Gastrocnemius medialis (tissue), 4 donors: ENCODE data around the gene ZNF44. TPM values are rescaled to one million over a fixed set of nuclear protein-coding genes. Genes with fewer than 3 reads are reported as not detected.

Experiments used
- ATAC-seq, 2 donors: fragments of 150-250 bp; one replicate each; pipeline ENCODE4 v1.9.1; 2016
- DNase-seq, 2 donors: peaks; one replicate each; pipeline ENCODE4 v3.0.0-alpha.2; 2019
- H3K27ac ChIP-seq, 4 donors: fragments of 200-600 bp; sonication (generic); 1 replicate in 1 of 4; 2 replicates in 3 of 4; pipeline ENCODE4 v1.5.1; 2016 to 2018; ENCODE audit warnings: mild to moderate bottlenecking in 2 of 4, moderate library complexity in 1 of 4
- H3K27me3 ChIP-seq, 3 donors: fragments of 200-600 bp; sonication (generic) in 2 of 3; 1 replicate in 1 of 3; 2 replicates in 2 of 3; pipeline versions ENCODE4 v1.5.1 to v1.6.0; 2016 to 2019; ENCODE audit warnings: mild to moderate bottlenecking in 1 of 3, moderate library complexity in 1 of 3
- H3K36me3 ChIP-seq, 2 donors: fragments of 200-600 bp; sonication (generic) in 1 of 2; one replicate each; pipeline ENCODE4 v1.5.1; 2017 to 2018
- H3K4me1 ChIP-seq, 2 donors: fragments of 200-600 bp; sonication (generic) in 1 of 2; one replicate each; pipeline ENCODE4 v1.5.1; 2016 to 2017; ENCODE audit warnings: mild to moderate bottlenecking in 2 of 2
- H3K4me3 ChIP-seq, 4 donors: fragments of 200-600 bp; sonication (generic) in 3 of 4; 1 replicate in 1 of 4; 2 replicates in 3 of 4; pipeline ENCODE4 v1.5.1; 2016 to 2019; ENCODE audit warnings: mild to moderate bottlenecking in 2 of 4
- H3K9me3 ChIP-seq, 3 donors: fragments of 200-600 bp; sonication (generic) in 2 of 3; 1 replicate in 1 of 3; 2 replicates in 2 of 3; pipeline ENCODE4 v1.5.1; 2016 to 2019
- CTCF ChIP-seq, 5 experiments: fragments of 450-650 bp in 3 of 5; fragments of 200-600 bp in 2 of 5; sonication (generic) in 2 of 5; IDR thresholded peaks in 4 of 5; conservative IDR thresholded peaks in 1 of 5; 1 replicate in 4 of 5; 2 replicates in 1 of 5; pipeline ENCODE4 v1.5.1; 2016 to 2019; ENCODE audit warnings: antibody characterized with exemption in 5 of 5, mild to moderate bottlenecking in 3 of 5, moderate library complexity in 3 of 5
- POLR2A ChIP-seq, 2 donors: fragments of 450-650 bp; IDR thresholded peaks; one replicate each; pipeline ENCODE4 v1.6.1; 2017; ENCODE audit warnings: antibody characterized with exemption in 2 of 2, mild to moderate bottlenecking in 2 of 2, moderate library complexity in 2 of 2
- in situ Hi-C, 4 donors: fragments of 200-750 bp; cut with MboI; loops; one replicate each; pipeline versions ENCODE4 v1.15.0 to v1.8.0; 2017; ENCODE audit warnings: low sequenced_read_pairs in 4 of 4
- intact Hi-C: fragments of 100-400 bp; cut with DNase I; formaldehyde crosslinking; loops from one replicate; pipeline ENCODE4 v1.15.1; 2023; ENCODE audit warnings: low total_unique reads
- total RNA-seq, 4 donors: library from RNA; depleted of rRNA; stranded (reverse); fragments of >200 nt; gene quantifications; one replicate each; pipeline versions ENCODE4 v1.1.0 to v1.2.3, GENCODE V29; 2016

The ZNF44 gene
- total RNA-seq, 4 donors from 2014 or later = 2.6 to 4.0 (median 3.5) TPM

GRCh38 chr19:12237143-12237839, 57.4 kb downstream of the ZNF44 start:
- no peaks in the 10 kb centered on the region for H3K4me1 ChIP-seq
- H3K36me3 ChIP-seq = peaks cover 0 to 31% of the 10 kb centered on the region in 2 donors
- H3K9me3 ChIP-seq = no peaks in the 10 kb centered on the region
- no peaks in the 10 kb centered on the region for H3K27me3 ChIP-seq
- intact Hi-C loops = no loop called here
- H3K4me3 ChIP-seq = no peak overlapping the region
- DNase-seq (no peak), ATAC-seq (no peak)
- in situ Hi-C loops = no loop called here
- H3K27ac ChIP-seq = no peak overlapping the region
- TF ChIP-seq POLR2A (IDR thresholded peaks at IDR 0.05) (no peak), CTCF (IDR thresholded peaks at IDR 0.05 in 4 of 5, conservative IDR thresholded peaks at IDR 0.05 in 1 of 5) (no peak)

- ATAC-seq (no peak), DNase-seq (no peak)
- intact Hi-C loops = no loop called here
- no peak for TF ChIP-seq POLR2A (IDR thresholded peaks at IDR 0.05)
- TF ChIP-seq CTCF (IDR thresholded peaks at IDR 0.05 in 4 of 5, conservative IDR thresholded peaks at IDR 0.05 in 1 of 5) = no peak
- H3K4me3 ChIP-seq = no peak overlapping the region
- H3K27ac ChIP-seq = no peak overlapping the region
- in situ Hi-C loops = no loop called here
- peaks cover 0 to 29% of the 10 kb centered on the region in 2 donors for H3K36me3 ChIP-seq
- no peaks in the 10 kb centered on the region for H3K27me3 ChIP-seq
- H3K4me1 ChIP-seq = no peaks in the 10 kb centered on the region
- no peaks in the 10 kb centered on the region for H3K9me3 ChIP-seq
These were observed 61.7 kb downstream of the ZNF44 start for GRCh38 chr19:12232961-12233360.

GRCh38 chr19:12230751-12231733, 63.6 kb downstream of the ZNF44 start:
- H3K4me3 ChIP-seq = no peak overlapping the region
- H3K27ac ChIP-seq = no peak overlapping the region
- no peaks in the 10 kb centered on the region for H3K4me1 ChIP-seq
- DNase-seq (no peak), ATAC-seq (no peak)
- H3K9me3 ChIP-seq = no peaks in the 10 kb centered on the region
- no peak for TF ChIP-seq POLR2A (IDR thresholded peaks at IDR 0.05)
- TF ChIP-seq CTCF (IDR thresholded peaks at IDR 0.05 in 4 of 5, conservative IDR thresholded peaks at IDR 0.05 in 1 of 5) = no peak
- intact Hi-C loops (no loop called here), in situ Hi-C loops (no loop called here)
- peaks cover 0 to 29% of the 10 kb centered on the region in 2 donors for H3K36me3 ChIP-seq
- no peaks in the 10 kb centered on the region for H3K27me3 ChIP-seq

GRCh38 chr19:12229990-12230389, 64.7 kb downstream of the ZNF44 start:
- Histone ChIP-seq H3K4me1 (no peaks in the 10 kb centered on the region), H3K27ac (no peak overlapping the region), H3K4me3 (no peak overlapping the region), H3K36me3 (peaks cover 0 to 30% of the 10 kb centered on the region in 2 donors), H3K27me3 (no peaks in the 10 kb centered on the region), H3K9me3 (no peaks in the 10 kb centered on the region)
- intact Hi-C loops (no loop called here), in situ Hi-C loops (no loop called here)
- ATAC-seq (no peak), DNase-seq (no peak)
- TF ChIP-seq POLR2A (IDR thresholded peaks at IDR 0.05) = no peak
- no peak for TF ChIP-seq CTCF (IDR thresholded peaks at IDR 0.05 in 4 of 5, conservative IDR thresholded peaks at IDR 0.05 in 1 of 5)
